NCI-H146 treated with DMSO at 0.1 percent for 48 hours (cell line): ENCODE results near the gene KSR2.

ENCODE experiments used
- DNase-seq: peaks from one replicate; lab custom pipeline; 2025; ENCODE audit not compliant: unreplicated experiment; lab: John Stamatoyannopoulos, UW

KSR2 gene

GRCh38 chr12:117702741-117703140, 266.0 kb downstream of the KSR2 start:
- no peak for DNase-seq

DNA sequence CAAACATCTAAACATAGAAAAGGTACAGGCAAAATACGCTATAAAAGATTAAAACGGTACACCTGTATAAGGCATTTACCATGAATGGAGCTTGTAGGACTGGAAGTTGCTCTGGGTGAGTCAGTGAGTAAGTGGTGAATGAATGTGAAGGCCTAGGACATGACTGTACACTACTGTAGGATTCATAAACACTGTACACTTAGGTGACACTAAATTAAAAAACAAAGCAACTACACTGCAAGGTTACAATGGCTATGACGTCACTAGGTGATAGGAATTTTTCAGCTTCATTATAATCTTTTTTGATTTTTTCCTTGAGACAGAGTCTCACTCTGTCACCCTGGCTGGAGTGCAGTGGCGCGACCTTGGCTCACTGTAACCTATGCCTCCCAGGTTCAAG, 269.2 kb downstream of the KSR2 start:
- no peak for DNase-seq

GRCh38 chr12:117699118-117699517, 269.7 kb downstream of the KSR2 start:
- no peak for DNase-seq

GRCh38 chr12:117695956-117696355, 272.8 kb downstream of the KSR2 start:
- DNase-seq, result no peak

DNA sequence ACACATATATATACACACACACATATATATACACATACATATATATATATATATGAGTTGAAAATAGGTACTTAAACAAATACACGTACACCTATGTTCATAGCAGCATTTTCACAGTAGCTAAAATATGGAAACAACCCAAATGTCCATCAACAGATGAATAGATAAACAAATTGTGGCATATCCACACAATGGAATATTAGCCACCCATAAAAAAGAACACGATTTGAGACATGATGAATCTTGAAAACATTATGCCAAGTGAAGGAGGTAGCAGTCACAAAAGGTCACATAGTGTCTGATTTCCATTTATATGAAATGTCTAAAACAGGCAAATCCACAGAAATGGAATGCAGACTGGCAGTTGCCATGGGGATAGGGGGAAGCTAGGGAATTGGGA, 276.3 kb downstream of the KSR2 start:
- no peak for DNase-seq

DNA sequence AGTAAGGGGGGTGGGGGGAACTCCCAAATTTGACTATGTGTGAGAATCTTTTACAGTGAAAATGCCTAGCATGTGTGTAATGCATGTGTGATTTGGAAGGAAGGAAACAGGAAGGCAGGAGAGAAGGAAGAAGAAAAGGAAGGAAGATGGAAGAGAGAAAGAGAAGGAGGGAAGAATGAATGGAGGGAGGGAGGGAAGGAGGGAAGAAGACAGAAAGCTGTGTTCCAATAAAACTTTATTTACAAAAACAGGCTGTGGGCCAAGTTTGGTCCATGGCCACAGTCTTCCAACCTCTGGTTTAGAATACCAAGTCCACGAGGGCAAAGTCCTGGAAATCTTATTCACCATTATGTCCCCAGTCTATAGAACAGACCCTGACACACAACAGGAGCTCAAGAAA, 278.9 kb downstream of the KSR2 start:
- no peak for DNase-seq

DNA sequence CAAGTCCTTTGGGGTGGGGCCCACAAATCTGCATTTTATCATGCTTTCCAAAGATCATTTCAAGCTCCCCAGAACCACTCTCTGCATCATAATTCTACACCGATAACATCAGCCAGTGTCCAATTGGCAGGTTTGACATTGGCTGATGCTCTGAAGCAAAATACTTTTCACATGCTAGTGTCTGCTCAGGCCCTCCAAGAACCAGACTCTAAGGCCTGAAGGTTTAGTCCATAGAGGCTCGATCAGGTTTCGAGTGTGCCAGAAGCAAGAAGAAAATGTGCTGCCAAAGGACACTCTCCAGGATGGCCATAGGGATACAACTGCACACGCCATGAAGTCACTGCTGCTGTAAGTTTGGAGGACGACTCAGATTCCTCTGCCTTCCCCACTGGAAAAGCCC, 280.3 kb downstream of the KSR2 start:
- no peak for DNase-seq

DNA sequence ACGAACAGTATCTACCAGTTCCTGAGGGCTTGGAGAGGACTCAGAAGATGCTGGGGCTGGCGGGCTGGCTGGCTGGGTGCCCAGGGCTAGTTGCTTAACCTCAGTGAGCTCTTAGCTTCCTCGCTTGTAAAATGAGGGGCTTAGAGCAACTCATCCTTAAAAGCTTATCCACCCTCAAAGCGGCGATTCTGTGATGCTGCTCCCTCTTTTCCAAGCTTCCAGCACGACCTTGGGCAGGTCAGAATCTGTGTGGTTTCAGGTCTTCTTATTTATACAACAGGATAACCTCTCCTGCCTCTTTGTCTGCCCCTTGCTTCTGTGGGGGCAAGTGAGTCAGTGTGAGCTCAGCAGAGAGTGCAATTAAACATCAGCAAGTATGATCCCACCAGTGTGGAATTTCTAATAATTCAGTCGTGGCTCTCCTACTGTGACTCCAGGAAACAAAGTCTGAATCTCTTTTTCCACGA, 281.8 kb downstream of the KSR2 start:
- DNase-seq, result no peak

DNA sequence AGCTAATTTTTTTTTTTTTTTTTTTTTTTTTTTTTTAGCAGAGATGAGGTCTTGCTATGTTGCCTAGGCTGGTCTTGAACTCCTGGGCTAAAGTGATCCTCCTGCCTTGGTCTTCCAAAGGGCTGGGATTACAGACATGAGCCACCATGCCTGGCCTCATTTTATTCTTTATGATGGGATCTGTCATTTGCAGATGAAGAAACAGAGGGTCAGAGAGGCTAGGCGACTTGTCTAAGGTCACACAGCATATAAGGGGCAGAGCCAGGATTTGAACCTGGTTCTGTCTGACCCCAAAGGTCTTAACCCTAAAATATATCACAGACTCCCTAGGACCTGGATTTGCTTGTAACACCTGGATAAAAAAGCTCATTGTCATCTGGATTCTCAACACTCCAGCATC, 282.6 kb downstream of the KSR2 start:
- DNase-seq, result no peak

GRCh38 chr12:117685110-117685926, 283.5 kb downstream of the KSR2 start:
- DNase-seq, result peak; percentile 42

DNA sequence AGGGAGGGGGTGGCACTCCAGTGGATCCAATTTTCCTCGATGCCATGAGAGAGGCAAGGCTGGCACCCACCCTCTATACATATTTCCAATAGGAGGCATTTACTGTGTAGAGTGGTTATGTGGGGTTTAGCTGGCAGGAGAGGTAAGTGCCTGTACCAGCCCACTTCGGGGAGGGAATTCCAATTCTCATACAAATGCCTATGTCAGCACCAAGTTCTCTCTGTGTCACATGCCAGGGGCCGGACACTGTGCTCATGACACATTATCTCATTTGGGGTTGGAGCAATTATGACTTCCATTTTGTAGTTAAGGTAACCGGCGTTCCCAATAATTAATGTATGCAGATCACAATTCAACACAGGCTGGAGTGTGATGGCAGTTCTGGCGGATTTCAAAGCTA, 284.3 kb downstream of the KSR2 start:
- DNase-seq, result no peak

DNA sequence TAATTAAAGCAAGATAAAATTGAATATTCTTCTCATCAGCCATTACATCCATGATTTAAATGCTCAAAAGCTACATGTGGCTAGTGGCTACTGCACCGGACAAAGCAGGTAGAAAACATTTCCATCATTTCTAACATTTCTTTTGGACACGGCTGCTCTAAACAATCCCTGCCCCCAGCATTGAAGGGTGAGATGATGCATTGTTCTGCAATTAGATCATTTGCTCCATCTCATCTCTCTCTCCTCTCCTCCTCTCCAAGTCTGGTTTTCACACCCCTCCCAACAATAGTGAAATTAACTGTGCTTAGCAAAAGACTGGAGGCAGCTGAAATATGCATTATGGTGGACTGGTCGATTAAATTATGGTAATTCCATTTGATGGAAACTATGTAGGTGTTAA, 288.5 kb downstream of the KSR2 start:
- DNase-seq, result no peak

- DNase-seq, result no peak
Observed at GRCh38 chr12:117679776-117680175, 289.0 kb downstream of the KSR2 start.

GRCh38 chr12:117674763-117675162, 294.0 kb downstream of the KSR2 start:
- no peak for DNase-seq

DNA sequence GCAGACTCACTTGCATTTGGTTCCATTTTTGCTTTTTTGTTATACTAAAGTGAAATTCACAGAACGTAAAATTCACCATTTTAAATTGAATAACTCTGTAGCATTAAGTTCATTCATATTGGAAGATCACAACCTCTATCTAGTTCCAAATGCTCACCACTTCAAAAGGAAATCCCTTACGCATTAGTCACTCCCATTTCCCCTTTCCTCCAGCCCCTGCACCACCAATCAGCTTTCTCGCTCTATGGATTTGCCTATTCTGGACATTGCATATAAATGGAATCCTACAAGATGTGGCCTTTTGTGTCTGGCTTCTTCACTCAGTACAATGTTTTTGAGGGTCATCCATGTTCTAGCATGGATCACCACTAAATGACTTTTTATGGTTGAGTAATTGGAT, 294.5 kb downstream of the KSR2 start:
- DNase-seq, result no peak

GRCh38 chr12:117671734-117672133, 297.1 kb downstream of the KSR2 start:
- no peak for DNase-seq

DNA sequence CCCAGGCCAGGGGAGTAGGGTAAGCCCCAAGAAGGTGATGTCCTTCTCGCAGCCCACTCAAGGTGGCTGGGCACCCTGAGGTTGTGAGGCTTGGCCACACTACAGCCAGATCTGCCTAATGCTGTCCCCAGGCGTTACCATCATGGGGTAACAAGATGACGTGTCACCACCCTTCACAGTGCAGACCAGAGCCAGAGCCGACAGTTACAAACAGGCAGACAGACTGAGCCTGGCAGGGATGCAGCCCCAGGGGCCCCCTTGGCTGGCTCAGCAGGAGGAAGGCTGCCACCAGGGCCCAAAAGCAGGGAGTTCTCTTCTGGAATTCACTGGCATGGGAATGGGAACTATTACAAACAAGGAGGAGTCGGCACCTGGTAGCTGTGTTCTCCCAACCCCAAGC, 304.6 kb downstream of the KSR2 start:
- no peak for DNase-seq

DNA sequence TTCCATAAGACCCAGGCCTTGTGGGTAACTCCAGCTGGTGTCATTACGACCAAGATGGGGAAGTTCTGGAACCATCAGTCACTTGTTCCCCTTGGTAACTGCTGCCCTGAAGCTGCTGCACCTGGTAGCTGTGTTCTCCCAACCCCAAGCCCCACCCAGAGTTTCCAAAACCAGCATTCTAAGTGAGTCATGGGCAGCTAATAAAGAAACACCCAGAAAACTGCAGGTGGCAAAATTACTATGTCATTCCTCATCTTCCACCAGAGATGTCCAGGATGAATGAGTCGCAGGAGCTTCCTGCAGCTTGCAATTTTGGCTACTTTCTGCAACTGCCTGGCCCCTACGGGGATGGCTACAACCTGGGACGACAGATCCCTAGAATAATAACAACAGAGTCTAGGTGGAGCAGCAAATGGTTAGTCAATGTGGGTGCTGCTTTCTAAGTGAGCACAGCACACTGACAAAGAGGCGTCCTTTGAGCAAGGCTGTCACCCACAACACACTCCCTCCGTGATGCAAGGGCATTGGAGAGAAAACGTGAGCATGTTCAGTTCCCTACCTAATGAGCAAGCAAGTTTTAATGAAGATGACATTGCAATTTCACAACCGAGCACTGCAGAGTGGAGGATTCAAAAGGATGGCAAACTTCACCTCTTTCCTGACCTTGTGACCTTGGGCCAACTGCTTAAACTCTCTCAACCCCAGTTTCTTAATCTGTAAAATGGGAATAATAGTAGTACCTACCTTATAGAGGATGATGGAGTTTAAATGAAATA, 306.0 kb downstream of the KSR2 start:
- no peak for DNase-seq

DNA sequence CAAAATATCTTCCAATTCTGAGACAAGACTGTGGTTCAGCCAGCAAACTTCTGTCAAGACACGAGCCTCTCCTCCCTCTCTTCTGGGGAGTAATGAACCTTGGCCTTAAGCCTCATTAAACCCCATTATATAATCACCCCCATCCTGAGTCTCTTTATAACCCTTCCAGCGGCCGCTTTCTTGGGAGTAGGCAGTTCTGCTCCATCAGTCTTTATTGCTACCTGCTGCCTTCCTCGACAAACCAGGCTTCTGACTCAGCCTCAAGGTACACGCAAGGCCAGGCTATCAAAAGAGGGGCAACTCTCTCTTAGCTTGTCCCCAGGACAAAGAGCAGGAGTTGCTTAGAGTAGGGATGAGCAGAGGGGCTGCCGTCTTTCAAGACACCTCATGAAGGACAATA, 306.6 kb downstream of the KSR2 start:
- DNase-seq, result no peak

DNA sequence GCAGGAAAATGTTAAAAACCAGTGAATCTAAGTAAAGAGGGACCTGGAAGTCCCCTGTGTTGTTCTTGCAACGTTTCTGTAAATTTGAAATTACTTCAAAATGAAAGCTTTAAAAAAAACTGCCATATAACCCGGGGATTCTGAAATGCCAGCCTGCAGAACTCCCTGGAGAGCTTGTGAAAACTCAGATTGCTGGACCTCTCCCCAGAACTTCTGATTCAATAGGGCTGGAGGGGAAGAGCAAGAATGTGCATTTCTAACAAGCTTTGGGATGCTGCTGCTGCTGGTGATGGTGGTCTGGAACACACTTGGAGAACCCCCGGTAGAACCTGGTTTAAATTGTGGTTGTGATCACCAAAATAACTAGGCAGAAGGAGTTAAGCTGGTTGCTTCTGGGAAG, 307.3 kb downstream of the KSR2 start:
- DNase-seq, result no peak

GRCh38 chr12:117660896-117661295, 307.9 kb downstream of the KSR2 start:
- DNase-seq, result no peak

DNA sequence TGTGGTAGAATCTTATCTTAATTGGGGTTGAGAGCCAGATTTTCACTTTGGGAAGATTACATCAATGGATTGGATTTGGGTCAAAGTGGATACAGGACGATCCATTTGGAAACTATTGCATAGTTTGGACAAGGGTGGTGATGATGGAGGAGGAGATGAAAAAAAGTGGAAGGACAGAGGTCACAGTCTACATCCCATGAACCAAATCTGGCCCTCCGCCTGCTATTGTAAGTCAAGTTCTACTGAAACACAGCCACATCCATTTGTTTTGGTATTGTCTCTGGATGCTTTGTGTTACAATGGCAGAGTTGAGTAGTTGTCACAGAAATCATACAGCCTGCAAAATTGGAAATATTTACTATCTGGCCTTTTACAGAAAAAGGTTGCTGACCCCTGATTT, 310.6 kb downstream of the KSR2 start:
- no peak for DNase-seq
